Stimulated activated CD4-positive, alpha-beta T cell treated with anti-CD3 and anti-CD28 coated beads, TNF-alpha, amount 100 ng/mL, for 1 hour (primary cell): ENCODE measurements around the gene IL2RA.
"Not testable (repeated sequence)": the region's sequence is repeated elsewhere in the genome, so short reads cannot be mapped to it uniquely, and the experiment has no call there.

Experiments
- DNase-seq, 3 donors: peaks; one replicate each; pipeline ENCODE4 v3.0.0-alpha.2; 2020; ENCODE audit warnings: low read depth in 3 of 3, low spot score in 1 of 3

IL2RA gene

GRCh38 chr10:5962358-5962940, 99.7 kb downstream of the IL2RA start:
- DNase-seq: not testable (repeated sequence)

DNA sequence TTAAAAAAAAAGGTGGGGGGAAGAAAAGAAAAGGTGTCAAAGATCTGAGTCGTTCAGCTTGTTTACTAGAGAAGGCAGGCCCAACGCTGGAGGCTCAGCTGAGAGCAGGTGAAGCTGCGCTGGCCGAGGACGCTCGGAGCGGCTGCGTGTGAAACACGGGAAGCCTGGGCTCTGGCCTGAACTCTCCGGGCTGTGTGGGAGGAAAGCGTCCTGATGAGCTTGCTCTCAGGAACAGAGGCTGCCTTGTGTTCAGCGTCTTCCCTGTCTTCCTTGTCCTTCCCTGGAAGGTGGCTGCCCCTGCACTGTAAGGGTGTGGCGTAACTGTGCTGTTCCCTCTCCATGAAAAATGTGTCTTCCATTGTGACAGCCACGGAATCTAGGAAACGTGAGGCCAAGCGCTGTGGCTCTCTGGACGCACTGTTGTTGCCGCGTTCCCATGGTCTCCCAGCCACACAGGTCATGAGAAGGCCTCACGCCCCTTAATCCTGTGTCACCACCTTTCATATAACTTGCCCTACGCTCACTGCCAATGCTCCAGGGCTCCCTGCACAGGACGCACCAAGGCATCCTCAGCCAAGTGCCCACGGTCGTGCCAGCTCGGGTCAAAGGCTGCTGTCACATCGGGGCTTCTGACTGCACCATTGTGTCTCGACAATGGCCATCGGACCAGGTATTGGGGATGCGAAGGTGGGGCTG, 100.6 kb downstream of the IL2RA start:
- DNase-seq: no peak

GRCh38 chr10:5960973-5961275, 101.2 kb downstream of the IL2RA start:
- DNase-seq: not testable (repeated sequence)
